Measurements from ENCODE around the gene ATP1B4. TPM values are rescaled to one million over a fixed set of nuclear protein-coding genes. Genes with fewer than 3 reads are reported as not detected.

ATP1B4 gene
- total RNA-seq, 1 experiment from 2014 or later, result not detected

- Histone ChIP-seq H2BK15ac (ENCODE audit: low read depth, low read length) (no peak overlapping the region), H2BK5ac (ENCODE audit: insufficient read length, low read length) (no peak overlapping the region), H3K18ac (ENCODE audit: insufficient read length, low read depth, low read length) (no peak overlapping the region), H4K20me1 (ENCODE audit: control insufficient read depth, insufficient read depth, insufficient read length) (no peaks in the 10 kb centered on the region), H4K91ac (ENCODE audit: insufficient read length, low read depth, low read length) (no peak overlapping the region), H2BK120ac (ENCODE audit: low read depth, low read length, poor library complexity, severe bottlenecking) (no peak overlapping the region), H3K27me3 (ENCODE audit: insufficient read depth, low read length) (no peaks in the 10 kb centered on the region), H3K23ac (ENCODE audit: insufficient read length, low read depth, low read length) (no peak overlapping the region), H3K4ac (ENCODE audit: low read depth, low read length) (no peak overlapping the region), H3T11ph (ENCODE audit: low read length) (no peak overlapping the region), H3K79me1 (ENCODE audit: insufficient read depth, low read depth, low read length, poor library complexity, severe bottlenecking) (no peaks in the 10 kb centered on the region), H3K9me3 (ENCODE audit: control insufficient read depth, low read depth, low read length) (peaks cover 18% of the 10 kb centered on the region), H3K79me2 (ENCODE audit: insufficient read depth, low read length) (no peaks in the 10 kb centered on the region), H3K56ac (ENCODE audit: insufficient read length, low read depth, low read length) (no peak overlapping the region), H4K8ac (replicated peaks; ENCODE audit: insufficient read length, low read depth, low read length) (no peak overlapping the region), H3K9ac (ENCODE audit: extremely low read depth, insufficient read length, low read length) (no peak overlapping the region), H3K4me2 (ENCODE audit: insufficient read depth, insufficient read length, low read length) (no peak overlapping the region), H3K27ac (ENCODE audit: insufficient read length, low read depth, low read length) (no peak overlapping the region), H2AFZ (ENCODE audit: low read length) (no peak overlapping the region), H3K14ac (ENCODE audit: insufficient read depth, low read length) (no peak overlapping the region), H4K5ac (ENCODE audit: insufficient read length, low read depth, low read length) (no peak overlapping the region), H3K4me1 (ENCODE audit: insufficient read depth, low read length) (no peaks in the 10 kb centered on the region), H2BK20ac (ENCODE audit: low read depth, low read length, poor library complexity, severe bottlenecking) (no peak overlapping the region), H2BK12ac (ENCODE audit: insufficient read length, low read depth, low read length) (no peak overlapping the region), H3K23me2 (ENCODE audit: insufficient read length, low read depth, low read length, poor library complexity, severe bottlenecking) (no peaks in the 10 kb centered on the region), H2AK5ac (ENCODE audit: insufficient read length, low read length) (no peak overlapping the region)
- Mint-ChIP-seq H3K36me3 (ENCODE audit: insufficient read depth in 1 of 3, low read depth in 3 of 3) (peaks cover 0 to 2% (median 0%) of the 10 kb centered on the region in 3 experiments; a peak in 2 of 7 replicates), H3K4me3 (no peak overlapping the region), H3K9me3 (peaks cover 37 to 48% of the 10 kb centered on the region in 2 experiments), H3K4me1 (no peaks in the 10 kb centered on the region), H3K27me3 (ENCODE audit: low read depth) (no peaks in the 10 kb centered on the region; the same call in 1 of the 2 replicates), H3K27ac (no peak overlapping the region)
- no peak for TF ChIP-seq CTCF (conservative IDR thresholded peaks at IDR 0.05)
- DNase-seq, result no peak
Observed at GRCh38 chrX:120426599-120426998, 64.7 kb downstream of the ATP1B4 start.

Measured in H9 (cell line).